Loucy (cell line): Measurements from ENCODE around the gene TIFAB.

ENCODE experiments used
- CTCF ChIP-seq: fragments of 200-600 bp; sonication (generic); conservative IDR thresholded peaks from 2 replicates; pipeline ENCODE4 v1.5.1; 2014; ENCODE audit warnings: mild to moderate bottlenecking, antibody characterized with exemption, low read length
- EZH2phosphoT487 ChIP-seq: fragments of 200-600 bp; IDR thresholded peaks from 2 replicates; pipeline ENCODE4 v1.6.1; 2018; ENCODE audit warnings: antibody characterized with exemption, mild to moderate bottlenecking, moderate library complexity, borderline replicate concordance

GRCh38 chr5:135460246-135461033, 8.3 kb upstream of the TIFAB start:
- TF ChIP-seq CTCF (no peak), EZH2phosphoT487 (no peak)
